H9 (cell line): ENCODE measurements around the gene JARID2. TPM values are rescaled to one million over a fixed set of nuclear protein-coding genes. Genes with fewer than 3 reads are reported as not detected.

ENCODE experiments used
- DNase-seq: peaks from one replicate; pipeline ENCODE4 v3.0.0-alpha.2; 2017
- H2AFZ ChIP-seq: one replicate; pipeline ENCODE4 v1.6.1; 2013; ENCODE audit warnings: mild to moderate bottlenecking, low read length, control low read depth, moderate library complexity
- H2AK5ac ChIP-seq: 2 replicates; pipeline ENCODE4 v1.6.1; 2013; ENCODE audit warnings: low read length, control low read depth, mixed read lengths; ENCODE audit not compliant: insufficient read length
- H2BK120ac ChIP-seq: one replicate; pipeline ENCODE4 v1.6.1; 2013; ENCODE audit warnings: low read depth, mild to moderate bottlenecking, low read length, control low read depth, inconsistent platforms; ENCODE audit not compliant: poor library complexity, severe bottlenecking
- H2BK12ac ChIP-seq: 2 replicates; pipeline ENCODE4 v1.6.1; 2013; ENCODE audit warnings: low read length, control low read depth, mixed read lengths, low read depth; ENCODE audit not compliant: insufficient read length
- H2BK15ac ChIP-seq: 2 replicates; pipeline ENCODE4 v1.6.1; 2013; ENCODE audit warnings: low read depth, low read length, control low read depth
- H2BK20ac ChIP-seq: one replicate; pipeline ENCODE4 v1.6.1; 2013; ENCODE audit warnings: low read depth, mild to moderate bottlenecking, low read length, control low read depth, inconsistent platforms; ENCODE audit not compliant: poor library complexity, severe bottlenecking
- H2BK5ac ChIP-seq: 2 replicates; pipeline ENCODE4 v1.6.1; 2013; ENCODE audit warnings: low read length, control low read depth, mixed read lengths; ENCODE audit not compliant: insufficient read length
- H3K14ac ChIP-seq: 2 replicates; pipeline ENCODE4 v1.6.1; 2013; ENCODE audit warnings: low read length, control low read depth; ENCODE audit not compliant: insufficient read depth
- H3K18ac ChIP-seq: 2 replicates; pipeline ENCODE4 v1.6.1; 2013; ENCODE audit warnings: low read depth, mild to moderate bottlenecking, mixed read lengths, low read length, control low read depth; ENCODE audit not compliant: insufficient read length
- H3K23ac ChIP-seq: 2 replicates; pipeline ENCODE4 v1.6.1; 2013; ENCODE audit warnings: low read length, control low read depth, mixed read lengths, low read depth; ENCODE audit not compliant: insufficient read length
- H3K23me2 ChIP-seq: 2 replicates; pipeline ENCODE4 v1.6.1; 2013; ENCODE audit warnings: low read depth, mild to moderate bottlenecking, mixed read lengths, low read length, control low read depth; ENCODE audit not compliant: insufficient read length, poor library complexity, severe bottlenecking
- H3K27ac ChIP-seq: 2 replicates; pipeline ENCODE4 v1.5.1; 2013; ENCODE audit warnings: low read length, control low read depth, mixed read lengths, low read depth; ENCODE audit not compliant: insufficient read length
- H3K27me3 ChIP-seq: 2 replicates; pipeline ENCODE4 v1.6.1; 2013; ENCODE audit warnings: low read length, control low read depth, inconsistent platforms; ENCODE audit not compliant: insufficient read depth
- H3K4ac ChIP-seq: 2 replicates; pipeline ENCODE4 v1.6.1; 2013; ENCODE audit warnings: low read depth, mild to moderate bottlenecking, control low read depth, inconsistent platforms, low read length, moderate library complexity
- H3K4me1 ChIP-seq: 2 replicates; pipeline ENCODE4 v1.6.1; 2013; ENCODE audit warnings: low read length, control low read depth, inconsistent platforms; ENCODE audit not compliant: insufficient read depth
- H3K4me2 ChIP-seq: 2 replicates; pipeline ENCODE4 v1.6.1; 2013; ENCODE audit warnings: low read length, control low read depth, mixed read lengths; ENCODE audit not compliant: insufficient read length, insufficient read depth
- H3K56ac ChIP-seq: 2 replicates; pipeline ENCODE4 v1.6.1; 2013; ENCODE audit warnings: low read depth, mild to moderate bottlenecking, mixed read lengths, low read length, control low read depth; ENCODE audit not compliant: insufficient read length
- H3K79me1 ChIP-seq: 2 replicates; pipeline ENCODE4 v1.6.1; 2013; ENCODE audit warnings: low read depth, mild to moderate bottlenecking, moderate library complexity, low read length, control low read depth, inconsistent platforms; ENCODE audit not compliant: insufficient read depth, poor library complexity, severe bottlenecking
- H3K79me2 ChIP-seq: 2 replicates; pipeline ENCODE4 v1.6.1; 2013; ENCODE audit warnings: low read length, control low read depth, inconsistent platforms; ENCODE audit not compliant: insufficient read depth
- H3K9ac ChIP-seq: 2 replicates; pipeline ENCODE4 v1.6.1; 2013; ENCODE audit warnings: low read length, control low read depth, mixed read lengths; ENCODE audit not compliant: insufficient read length; ENCODE audit errors: extremely low read depth
- H3K9me3 ChIP-seq: one replicate; pipeline ENCODE4 v1.6.1; 2013; ENCODE audit warnings: low read depth, low read length, inconsistent platforms; ENCODE audit not compliant: control insufficient read depth
- H3T11ph ChIP-seq: one replicate; pipeline ENCODE4 v1.6.1; 2013; ENCODE audit warnings: mild to moderate bottlenecking, low read length, control low read depth, inconsistent platforms
- H4K20me1 ChIP-seq: one replicate; pipeline ENCODE4 v1.6.1; 2013; ENCODE audit not compliant: control insufficient read depth, insufficient read length, insufficient read depth
- H4K5ac ChIP-seq: 2 replicates; pipeline ENCODE4 v1.6.1; 2013; ENCODE audit warnings: low read depth, mild to moderate bottlenecking, mixed read lengths, low read length, control low read depth; ENCODE audit not compliant: insufficient read length
- H4K8ac ChIP-seq: replicated peaks from 2 replicates; pipeline ENCODE4 v1.6.1; 2013; ENCODE audit warnings: low read length, control low read depth, mixed read lengths, low read depth; ENCODE audit not compliant: insufficient read length
- H4K91ac ChIP-seq: 2 replicates; pipeline ENCODE4 v1.6.1; 2013; ENCODE audit warnings: low read depth, mild to moderate bottlenecking, moderate library complexity, mixed read lengths, low read length, control low read depth; ENCODE audit not compliant: insufficient read length
- H3K27ac Mint-ChIP-seq, 3 experiments: 2 replicates in 2 of 3; 3 replicates in 1 of 3; pipeline ENCODE4 v1.8.0; 2020 to 2021; ENCODE audit warnings: mixed read lengths in 3 of 3, mild to moderate bottlenecking in 1 of 3, moderate library complexity in 1 of 3
- H3K27me3 Mint-ChIP-seq: 2 replicates; pipeline ENCODE4 v1.8.0; 2021; ENCODE audit warnings: low read depth, mild to moderate bottlenecking, moderate library complexity, mixed read lengths
- H3K36me3 Mint-ChIP-seq, 3 experiments: 2 replicates in 2 of 3; 3 replicates in 1 of 3; pipeline ENCODE4 v1.8.0; 2020 to 2021; ENCODE audit warnings: low read depth in 3 of 3, mixed read lengths in 3 of 3; ENCODE audit not compliant: insufficient read depth in 1 of 3
- H3K4me1 Mint-ChIP-seq, 2 experiments: 2 replicates each; pipeline ENCODE4 v1.8.0; 2020; ENCODE audit warnings: mixed read lengths in 2 of 2
- H3K4me3 Mint-ChIP-seq, 2 experiments: 2 replicates in 1 of 2; 3 replicates in 1 of 2; pipeline ENCODE4 v1.8.0; 2020 to 2021; ENCODE audit warnings: mild to moderate bottlenecking in 2 of 2, mixed read lengths in 2 of 2, moderate library complexity in 1 of 2
- H3K9me3 Mint-ChIP-seq, 2 experiments: 2 replicates in 1 of 2; 3 replicates in 1 of 2; pipeline ENCODE4 v1.8.0; 2020; ENCODE audit warnings: mild to moderate bottlenecking in 2 of 2, mixed read lengths in 2 of 2, moderate library complexity in 1 of 2
- CTCF ChIP-seq: fragments of 200-600 bp; sonication (generic); conservative IDR thresholded peaks from 3 replicates; pipeline ENCODE4 v1.8.0; 2021; ENCODE audit warnings: antibody characterized with exemption, mild to moderate bottlenecking
- WGBS: extraction: QIAGEN DNeasy Blood & Tissue Kit; methylation state at CpG from one replicate; pipeline ENCODE4 v1.1.7; 2013; ENCODE audit warnings: missing lambda C conversion rate, low lambda C conversion rate, mixed read lengths; ENCODE audit not compliant: insufficient read length; ENCODE audit errors: extremely low coverage; 5-methylcytosine and 5-hydroxymethylcytosine counted together
- total RNA-seq: library from RNA; stranded (reverse); gene quantifications from 2 replicates; pipeline ENCODE4 v1.2.1, GENCODE V29; 2021

Gene JARID2
- total RNA-seq, 1 experiment from 2014 or later = 174 TPM

- no peaks in the 10 kb centered on the region for H3K27me3 ChIP-seq
- no peak overlapping the region for H2BK120ac ChIP-seq
- DNase-seq = no peak
- Mint-ChIP-seq H3K36me3 (peaks cover 0 to 25% (median 6%) of the 10 kb centered on the region in 3 experiments; a peak in 5 of 7 replicates), H3K27me3 (no peaks in the 10 kb centered on the region; the same call in 1 of the 2 replicates), H3K4me1 (peaks cover 41 to 49% of the 10 kb centered on the region in 2 experiments), H3K4me3 (no peak overlapping the region), H3K9me3 (no peaks in the 10 kb centered on the region), H3K27ac (no peak overlapping the region)
- H2AFZ ChIP-seq = no peak overlapping the region
- peaks cover 17% of the 10 kb centered on the region for H3K4me1 ChIP-seq
- H2AK5ac ChIP-seq = no peak overlapping the region
- no peak overlapping the region for H2BK20ac ChIP-seq
- H4K8ac ChIP-seq = no peak overlapping the region
- H3K79me1 ChIP-seq = no peaks in the 10 kb centered on the region
- no peak overlapping the region for H3K4ac ChIP-seq
- H3K23ac ChIP-seq = no peak overlapping the region
- H4K20me1 ChIP-seq = no peaks in the 10 kb centered on the region
- H3K18ac ChIP-seq = no peak overlapping the region
- H4K91ac ChIP-seq = no peak overlapping the region
- no peak overlapping the region for H2BK12ac ChIP-seq
- WGBS = no CpG with 5 or more reads among the region's 7 CpGs
- peaks cover 96% of the 10 kb centered on the region for H3K79me2 ChIP-seq
- no peaks in the 10 kb centered on the region for H3K9me3 ChIP-seq
- H3K23me2 ChIP-seq = no peaks in the 10 kb centered on the region
- H3K27ac ChIP-seq = no peak overlapping the region
- H3K14ac ChIP-seq = no peak overlapping the region
- no peak overlapping the region for H2BK15ac ChIP-seq
- TF ChIP-seq CTCF = no peak
- H2BK5ac ChIP-seq = no peak overlapping the region
- H4K5ac ChIP-seq = no peak overlapping the region
- no peak overlapping the region for H3K9ac ChIP-seq
- no peak overlapping the region for H3T11ph ChIP-seq
- no peak overlapping the region for H3K4me2 ChIP-seq
- H3K56ac ChIP-seq = no peak overlapping the region
Measured at GRCh38 chr6:15374119-15374518, 128.2 kb downstream of the JARID2 start.
